Fibroblast of skin of left quadriceps (primary cell): Measurements from ENCODE around the gene EXTL1.

ENCODE experiments used
- DNase-seq, 2 experiments: peaks; one replicate each; pipeline ENCODE4 v3.0.0-alpha.2; 2013; ENCODE audit warnings: low read depth in 2 of 2

EXTL1 gene

DNA sequence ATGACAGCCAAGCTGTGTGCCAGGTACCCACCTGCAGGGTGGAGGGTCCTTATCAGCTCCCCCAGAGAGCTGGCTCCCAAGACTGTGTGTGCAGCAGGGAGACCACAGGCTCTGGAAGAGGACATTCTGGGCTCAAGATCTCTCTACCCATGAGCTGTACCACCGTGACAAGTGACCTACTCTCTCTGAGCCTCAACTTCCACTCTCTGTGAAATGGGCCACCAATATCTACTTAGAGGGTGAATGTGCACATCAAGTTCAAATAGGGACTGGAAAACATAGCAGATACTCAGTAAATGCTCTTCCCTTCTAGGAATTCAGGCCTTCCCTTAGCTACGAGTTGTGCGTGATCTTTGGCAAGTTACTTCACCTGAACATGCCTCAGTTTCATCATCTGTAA is 22.8 kb downstream of the EXTL1 start:
- no peak for DNase-seq

- no peak for DNase-seq
Measured at GRCh38 chr1:26044971-26045721, 23.6 kb downstream of the EXTL1 start.

- DNase-seq = no peak
Measured at GRCh38 chr1:26045722-26046245, 24.2 kb downstream of the EXTL1 start, which contains the start of gene SLC30A2. SLC30A2 (minus strand) TSS chr1:26046118; CDS start chr1:26045896, 222 bp downstream.

GRCh38 chr1:26046246-26047095 is 24.9 kb downstream of the EXTL1 start:
- DNase-seq = no peak

DNA sequence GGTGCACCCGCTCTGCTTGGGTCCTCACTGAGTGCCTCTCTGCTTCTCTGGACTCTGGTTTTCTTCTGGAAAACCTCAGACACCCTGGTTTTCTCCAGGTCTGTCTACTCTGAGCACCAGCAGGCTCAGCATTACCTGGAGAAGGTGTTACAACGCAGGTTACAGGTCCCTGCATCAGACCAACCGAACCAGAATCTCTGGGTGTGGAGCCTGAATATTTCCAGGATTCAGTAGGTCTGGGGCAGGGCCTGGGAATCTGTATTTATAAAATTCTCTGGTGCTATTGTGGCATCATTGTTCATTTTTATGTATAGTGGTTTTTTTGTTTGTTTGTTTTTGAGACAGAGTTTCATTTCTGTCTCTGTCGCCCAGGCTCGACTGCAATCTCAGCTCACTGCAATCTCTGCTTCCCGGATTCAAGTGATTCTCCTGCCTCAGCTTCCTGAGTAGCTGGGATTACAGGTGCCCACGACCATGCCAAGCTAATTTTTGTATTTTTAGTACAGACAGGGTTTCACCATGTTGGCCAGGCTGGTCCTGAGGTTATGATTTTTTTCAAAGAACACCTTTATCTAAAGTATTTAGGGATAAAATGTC is 25.8 kb downstream of the EXTL1 start:
- no peak for DNase-seq

DNA sequence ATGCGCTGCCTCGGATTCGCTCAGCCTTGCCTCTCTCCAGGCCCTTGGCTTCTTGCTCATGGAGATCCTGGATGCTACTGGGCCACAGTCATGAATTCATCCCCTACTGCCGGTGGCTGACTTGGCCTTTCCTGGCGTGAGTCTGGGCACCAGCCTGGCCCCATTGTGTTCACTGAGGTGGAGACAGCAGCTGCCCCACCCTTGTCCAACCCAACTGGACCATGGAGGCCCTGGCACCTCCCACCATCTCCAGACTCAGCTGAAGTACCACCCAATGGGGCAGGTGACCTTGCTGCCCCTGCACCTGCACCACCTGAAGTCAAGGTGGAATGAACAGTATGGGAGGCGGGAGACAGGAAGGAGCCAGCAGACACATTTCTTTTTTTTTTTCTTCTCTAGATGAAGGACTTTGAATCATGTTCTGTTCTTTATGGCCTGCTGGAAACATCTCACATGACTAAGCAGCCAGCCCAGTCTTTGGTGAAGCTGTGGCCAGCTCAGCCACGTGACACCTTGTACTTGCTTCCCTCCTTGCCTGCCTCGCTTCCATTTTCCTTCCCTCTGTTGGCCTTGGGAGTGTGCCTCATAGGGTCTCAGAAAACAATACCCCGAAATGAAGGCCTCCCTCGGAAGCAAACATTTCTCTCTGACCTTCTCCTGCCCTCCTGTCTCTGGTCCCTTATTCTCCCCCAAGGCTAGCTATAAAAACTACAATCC is 28.1 kb downstream of the EXTL1 start:
- no peak for DNase-seq

DNA sequence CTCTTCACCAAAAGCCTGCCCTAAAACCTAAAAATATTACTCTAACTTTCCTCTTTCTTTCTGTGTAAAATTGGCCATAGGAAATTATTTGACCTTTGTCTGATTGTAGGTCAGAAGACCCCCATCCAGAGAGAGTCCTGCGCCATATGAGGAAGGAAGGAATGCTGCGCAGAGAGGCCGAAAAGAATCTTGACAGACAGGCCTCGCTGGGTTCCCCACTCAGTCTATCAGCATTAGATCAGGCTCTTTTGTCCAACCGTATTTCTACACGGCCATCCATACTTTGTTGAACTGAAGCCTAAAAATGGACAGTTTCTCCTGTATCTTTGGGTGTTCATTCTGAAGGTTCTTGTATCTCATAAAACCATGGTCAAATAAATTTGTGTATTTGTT is 28.7 kb downstream of the EXTL1 start:
- no peak for DNase-seq

DNA sequence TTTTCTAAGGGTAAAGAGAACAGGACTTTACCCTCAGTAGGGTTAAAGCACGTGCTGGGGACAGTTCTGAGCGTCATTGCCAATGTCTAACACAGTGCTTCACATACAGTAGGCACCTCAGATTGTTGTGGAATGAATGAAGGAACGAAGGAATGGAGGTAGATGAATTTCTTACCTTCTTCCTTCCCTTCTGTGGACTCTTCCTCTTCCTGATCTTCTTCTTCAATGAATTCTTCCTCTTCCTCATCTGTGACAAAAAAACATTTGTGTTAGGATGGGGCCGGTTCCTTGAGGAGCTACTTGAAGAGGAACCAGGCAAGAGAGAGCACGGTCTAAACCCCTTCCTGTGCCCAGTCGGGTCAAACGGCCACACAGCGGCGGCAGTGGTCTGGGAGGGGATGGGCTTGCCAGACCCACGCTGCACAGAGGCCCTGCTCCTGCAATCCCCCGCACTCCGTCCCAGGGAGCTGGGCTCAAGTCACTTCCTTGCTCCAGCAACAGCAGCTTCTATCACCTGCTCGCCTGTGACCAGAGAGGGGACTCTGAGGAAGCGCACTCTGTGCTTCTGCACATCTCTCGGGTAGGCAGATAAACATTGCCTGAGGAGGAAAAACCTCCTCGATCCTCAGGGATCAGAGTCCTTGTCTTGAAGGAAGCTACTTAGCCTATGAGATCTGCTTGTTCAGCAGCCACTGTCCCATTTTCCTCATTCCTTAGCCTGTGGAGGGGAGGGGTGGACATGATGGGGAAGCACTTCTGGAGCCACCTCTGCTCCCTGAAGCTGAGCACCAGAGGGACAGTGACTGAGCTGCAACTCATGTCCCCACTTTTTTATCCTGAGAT is 32.4 kb downstream of the EXTL1 start:
- DNase-seq = no peak

DNA sequence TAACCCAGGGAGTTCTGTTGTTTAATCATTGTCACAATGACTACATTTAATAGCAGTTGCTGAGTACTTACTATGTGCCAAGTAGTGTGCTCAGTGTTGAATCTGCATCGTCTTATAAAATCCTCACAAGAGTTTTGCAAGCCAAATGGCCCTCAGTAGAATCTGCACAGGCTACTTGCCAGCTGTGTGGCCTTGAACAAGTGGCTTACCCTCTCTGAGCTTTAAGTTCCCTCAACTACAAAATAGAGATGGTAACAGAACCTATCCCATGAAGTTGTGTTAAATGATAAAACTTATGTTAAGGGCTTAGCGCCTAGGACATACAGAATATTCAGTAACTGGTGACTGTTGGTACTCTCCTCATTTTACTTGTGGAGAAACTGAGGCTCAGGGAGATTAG is 33.5 kb downstream of the EXTL1 start:
- DNase-seq = no peak

DNA sequence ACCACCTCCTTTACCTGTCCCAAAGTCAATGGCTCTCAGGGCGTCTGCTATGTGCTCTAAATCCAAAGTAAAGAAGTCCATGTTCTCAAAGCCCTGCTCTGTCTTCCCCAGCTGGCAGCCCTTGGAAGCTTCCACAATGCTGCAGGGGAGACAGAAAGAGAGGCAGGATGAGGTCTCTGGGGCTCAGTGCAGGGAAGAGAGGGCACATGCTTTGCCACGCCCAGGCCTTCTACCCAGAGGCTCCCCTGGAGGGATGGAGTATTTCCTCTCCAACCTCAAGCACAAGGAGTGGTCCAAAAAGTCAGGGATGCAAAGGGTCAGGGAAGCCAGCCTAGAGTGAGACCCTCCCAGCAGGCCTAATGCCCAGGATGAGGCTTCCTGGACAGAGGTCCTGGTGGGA is 35.6 kb downstream of the EXTL1 start:
- no peak for DNase-seq

GRCh38 chr1:26058052-26058595 is 36.5 kb downstream of the EXTL1 start:
- DNase-seq = no peak

DNA sequence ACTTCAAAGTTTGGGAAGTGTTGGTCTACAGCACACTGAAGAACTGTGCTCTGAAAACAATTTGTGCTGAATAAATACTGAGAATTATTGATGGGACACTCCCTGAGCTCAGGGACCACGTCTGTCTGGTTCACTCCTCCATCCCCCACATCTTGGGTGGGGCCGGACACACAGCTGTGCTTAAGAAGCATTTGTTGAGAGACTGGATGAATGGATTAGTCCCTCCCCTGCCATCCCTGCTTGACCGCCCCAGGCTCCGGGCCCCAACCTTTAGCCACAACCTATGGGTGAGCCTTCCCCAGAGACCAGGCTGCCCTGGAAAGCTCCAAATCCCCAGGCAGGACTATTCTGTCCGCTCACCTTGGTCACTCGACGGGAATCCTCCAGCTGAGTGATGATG is 38.3 kb downstream of the EXTL1 start:
- no peak for DNase-seq

DNA sequence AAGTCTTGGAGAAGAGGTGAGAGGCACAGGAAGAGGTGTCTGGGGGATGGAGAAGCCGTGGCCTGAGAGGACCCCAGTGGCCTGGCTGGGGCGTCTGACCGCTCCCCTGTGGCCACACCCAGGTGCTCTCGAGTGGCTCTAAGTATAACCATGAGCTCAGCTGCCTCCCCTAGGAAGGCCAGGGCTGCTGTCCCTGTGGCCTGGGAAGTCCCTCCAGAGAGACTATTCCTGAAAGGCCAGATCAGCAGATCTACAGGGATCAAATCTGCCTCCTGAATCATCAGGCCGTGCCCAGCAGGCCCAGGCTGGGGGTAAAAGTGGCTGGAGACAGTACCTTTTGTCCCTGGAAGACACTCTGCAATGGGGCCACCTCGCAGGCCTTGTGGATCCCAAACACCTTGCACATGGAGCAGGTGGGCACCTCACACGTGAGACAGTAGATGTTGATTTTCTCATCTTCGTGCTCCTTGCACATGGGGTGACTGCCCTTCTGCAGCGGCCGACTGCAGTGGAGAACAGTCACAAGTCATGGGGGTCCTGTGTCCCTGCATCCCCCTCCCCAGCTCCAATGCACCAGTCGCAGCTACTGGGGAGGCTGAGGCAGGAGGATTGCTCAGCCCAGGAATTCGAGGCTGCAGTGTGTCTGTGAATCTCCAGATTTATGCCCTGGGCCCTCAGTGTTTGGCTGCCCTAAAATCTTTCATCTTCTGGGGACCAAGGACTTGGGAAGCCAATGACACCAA is 39.4 kb downstream of the EXTL1 start:
- DNase-seq = no peak

- no peak for DNase-seq
Measured at GRCh38 chr1:26064553-26064952, 43.0 kb downstream of the EXTL1 start.

DNA sequence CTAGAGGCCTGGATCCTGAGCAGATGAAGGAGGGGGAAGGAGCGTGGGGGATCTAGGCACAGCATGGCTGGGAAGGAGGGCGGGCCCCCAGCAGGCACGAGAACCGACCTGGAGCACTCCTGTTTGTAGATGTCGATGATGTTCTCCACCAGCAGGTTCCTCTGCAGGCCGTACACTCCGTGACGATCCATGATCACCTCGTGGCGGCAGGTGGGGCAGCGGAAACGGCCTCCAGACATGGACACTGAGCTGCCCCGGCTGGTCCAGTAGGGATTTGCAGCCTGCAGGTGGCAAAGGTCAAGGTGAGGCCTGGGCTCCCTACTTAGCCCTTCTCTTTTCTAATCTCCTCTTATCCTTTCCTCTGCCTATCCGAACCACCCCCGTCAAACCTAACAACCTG is 44.6 kb downstream of the EXTL1 start:
- no peak for DNase-seq

DNA sequence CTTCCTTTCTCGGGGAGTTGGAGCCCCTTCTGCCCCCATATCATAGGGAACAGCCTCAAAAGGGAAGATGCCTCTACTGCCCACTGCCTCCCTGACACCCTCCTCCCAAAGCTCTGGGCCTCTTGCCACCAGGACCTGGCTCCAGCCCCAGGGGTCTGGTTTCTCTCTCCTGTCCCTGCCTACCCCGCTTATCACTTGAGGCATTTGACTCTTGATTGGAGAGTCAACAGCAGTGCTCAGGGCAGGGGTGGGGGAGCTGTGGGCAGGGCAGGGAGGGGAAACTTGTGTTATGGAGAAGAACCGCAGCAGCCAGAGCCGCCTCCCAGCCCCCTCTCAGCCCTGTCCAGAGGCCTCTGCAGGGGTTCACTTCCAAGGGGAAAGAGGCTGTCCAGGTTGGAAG is 45.3 kb downstream of the EXTL1 start:
- no peak for DNase-seq

DNA sequence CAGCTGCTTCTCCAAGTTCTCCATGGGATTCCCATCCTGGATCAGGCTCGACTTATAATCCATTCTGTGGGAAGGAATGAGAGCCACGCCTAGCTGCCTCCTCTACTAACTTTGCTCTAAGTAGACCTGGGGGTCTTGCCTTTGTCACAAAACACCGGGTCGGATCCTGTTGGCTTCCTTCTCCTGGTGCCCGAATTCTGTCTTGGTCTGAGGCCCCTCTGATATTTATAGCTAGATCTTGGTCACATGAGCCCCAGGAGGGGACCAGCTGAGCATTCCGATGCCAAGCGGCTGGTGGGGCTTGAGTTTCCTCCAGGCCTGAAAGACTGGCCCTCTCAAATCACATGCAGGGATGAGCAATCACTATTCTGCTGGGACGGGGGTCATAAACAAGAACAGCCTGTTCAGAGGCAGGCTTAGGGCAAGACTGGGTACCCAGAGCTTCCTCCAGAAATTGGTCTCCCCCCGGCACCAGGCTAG is 45.9 kb downstream of the EXTL1 start, which contains the start of gene TRIM63:
Gene TRIM63 (minus strand): TSS at position 199 of the 480 bp plus-strand sequence. CDS start 136 bp downstream, at position 63.
- DNase-seq = no peak

- DNase-seq = no peak
Measured at GRCh38 chr1:26069941-26070295, 48.3 kb downstream of the EXTL1 start.

DNA sequence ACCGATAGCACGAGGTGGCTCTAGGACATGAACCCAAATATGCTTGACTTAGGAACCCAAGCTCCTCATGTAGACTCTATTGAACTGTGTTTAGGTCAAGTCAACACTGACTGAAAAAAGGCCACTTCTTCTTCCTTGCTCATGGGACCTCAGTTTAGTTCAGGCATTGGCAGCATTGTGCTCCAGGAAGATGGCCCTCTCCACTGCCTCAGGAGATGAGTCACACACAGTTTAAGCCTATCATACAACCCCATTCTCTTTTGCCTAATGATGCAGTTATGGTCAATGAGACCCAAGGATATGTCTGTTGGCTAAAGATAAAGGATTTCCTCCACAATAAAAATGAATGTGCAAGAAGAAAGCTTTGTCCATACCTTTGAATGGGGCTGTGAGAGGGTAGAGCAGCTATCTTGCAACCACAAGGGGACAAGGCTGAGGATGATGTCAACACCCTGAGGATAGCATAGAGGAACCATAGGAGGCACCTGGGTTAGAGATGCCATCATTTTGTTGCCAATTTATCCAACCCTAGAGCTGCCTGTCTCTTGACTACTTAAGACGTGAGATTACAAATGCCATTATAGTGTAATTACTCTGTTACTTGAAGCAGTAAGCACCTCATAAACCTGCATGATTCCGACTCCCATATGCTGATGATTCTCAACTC is 48.9 kb downstream of the EXTL1 start:
- no peak for DNase-seq
